IMR-90 (cell line): ENCODE results near the gene TMOD2. TPM values are rescaled to one million over a fixed set of nuclear protein-coding genes. Genes with fewer than 3 reads are reported as not detected.

Experiments used
- ATAC-seq: fragments of 200-7000 bp; cut with Tn5 transposase; 2 replicates; pipeline ENCODE4 v1.9.1; 2020; ENCODE audit warnings: low read depth, mild to moderate bottlenecking, moderate library complexity
- BruUV-seq: library from RNA; stranded (reverse); fragments of 400-500 nt; replicated peaks from 2 replicates; lab custom pipeline; 2021; lab: Mats Ljungman, UMichigan
- CTCF ChIA-PET: fragments of 300-600 bp; formaldehyde crosslinking; extraction: SDS; loops from one replicate; lab custom pipeline; 2021; ENCODE audit warnings: antibody characterized with exemption; lab: Yijun Ruan, JAX
- POLR2A ChIA-PET: fragments of 300-600 bp; sonication (Branson Sonifier 250); formaldehyde crosslinking; loops from one replicate; lab custom pipeline; 2022; ENCODE audit warnings: antibody characterized with exemption; ENCODE audit not compliant: unreplicated experiment; lab: Charles Lee
- DNase-seq: peaks from one replicate; pipeline ENCODE4 v3.0.0; 2013
- H2AFZ ChIP-seq: replicated peaks from 2 replicates; pipeline ENCODE3; 2013; ENCODE audit warnings: low read length, mild to moderate bottlenecking; ENCODE audit not compliant: poor library complexity
- H2AK5ac ChIP-seq: 2 replicates; pipeline ENCODE4 v1.6.1; 2013; ENCODE audit warnings: low read depth, low read length, inconsistent platforms
- H2AK9ac ChIP-seq: replicated peaks from 2 replicates; pipeline ENCODE3; 2013; ENCODE audit warnings: mild to moderate bottlenecking, low read depth, low read length, moderate library complexity; ENCODE audit not compliant: poor library complexity
- H2BK120ac ChIP-seq: 2 replicates; pipeline ENCODE4 v1.6.1; 2013; ENCODE audit warnings: low read depth, low read length, inconsistent platforms
- H2BK15ac ChIP-seq: 3 replicates; pipeline ENCODE4 v1.6.1; 2013; ENCODE audit warnings: low read depth, low read length, inconsistent platforms
- H2BK20ac ChIP-seq: 2 replicates; pipeline ENCODE4 v1.6.1; 2013; ENCODE audit warnings: low read depth, mild to moderate bottlenecking, inconsistent platforms, low read length, moderate library complexity
- H2BK5ac ChIP-seq: 2 replicates; pipeline ENCODE4 v1.6.1; 2013; ENCODE audit warnings: mild to moderate bottlenecking, low read depth, low read length, inconsistent platforms; ENCODE audit not compliant: poor library complexity, severe bottlenecking
- H3K14ac ChIP-seq: replicated peaks from 2 replicates; pipeline ENCODE4 v1.6.1; 2013; ENCODE audit warnings: low read depth, low read length, inconsistent platforms
- H3K18ac ChIP-seq: 2 replicates; pipeline ENCODE4 v1.6.1; 2013; ENCODE audit warnings: low read depth, low read length, control low read depth
- H3K23ac ChIP-seq: 2 replicates; pipeline ENCODE4 v1.6.1; 2013; ENCODE audit warnings: low read depth, low read length, inconsistent platforms
- H3K27ac ChIP-seq: 2 replicates; pipeline ENCODE4 v1.5.1; 2013; ENCODE audit warnings: mild to moderate bottlenecking, control low read depth, low read length; ENCODE audit not compliant: insufficient read depth
- H3K27me3 ChIP-seq: 2 replicates; pipeline ENCODE4 v1.6.1; 2013; ENCODE audit warnings: low read length; ENCODE audit not compliant: control insufficient read depth, insufficient read depth
- H3K36me3 ChIP-seq: 2 replicates; pipeline ENCODE4 v1.6.1; 2013; ENCODE audit warnings: low read length, mixed read lengths; ENCODE audit not compliant: control insufficient read depth, insufficient read depth
- H3K4ac ChIP-seq: 2 replicates; pipeline ENCODE4 v1.6.1; 2013; ENCODE audit warnings: low read depth, low read length, inconsistent platforms
- H3K4me1 ChIP-seq: 2 replicates; pipeline ENCODE4 v1.6.1; 2013; ENCODE audit warnings: low read length, mixed read lengths; ENCODE audit not compliant: control insufficient read depth, insufficient read depth
- H3K4me2 ChIP-seq: 2 replicates; pipeline ENCODE4 v1.6.1; 2013; ENCODE audit warnings: low read depth, mild to moderate bottlenecking, control low read depth, low read length, moderate library complexity
- H3K4me3 ChIP-seq: 2 replicates; pipeline ENCODE4 v1.5.1; 2013; ENCODE audit warnings: low read depth, mild to moderate bottlenecking, control low read depth, low read length, moderate library complexity; ENCODE audit not compliant: insufficient read depth
- H3K56ac ChIP-seq: 2 replicates; pipeline ENCODE4 v1.6.1; 2013; ENCODE audit warnings: low read length, inconsistent platforms; ENCODE audit not compliant: insufficient read depth; ENCODE audit errors: extremely low read depth
- H3K79me1 ChIP-seq, 2 experiments: 2 replicates each; pipeline ENCODE4 v1.6.1; 2013; ENCODE audit warnings: low read length in 2 of 2, inconsistent platforms in 1 of 2, low read depth in 1 of 2
- H3K9ac ChIP-seq: 2 replicates; pipeline ENCODE4 v1.6.1; 2013; ENCODE audit warnings: low read depth, low read length, control low read depth
- H3K9me1 ChIP-seq: 2 replicates; pipeline ENCODE4 v1.6.1; 2013; ENCODE audit warnings: low read length, inconsistent platforms; ENCODE audit not compliant: insufficient read depth
- H3K9me3 ChIP-seq: 2 replicates; pipeline ENCODE4 v1.6.1; 2013; ENCODE audit warnings: low read length; ENCODE audit not compliant: control insufficient read depth, insufficient read depth
- H4K20me1 ChIP-seq: 2 replicates; pipeline ENCODE4 v1.6.1; 2013; ENCODE audit warnings: low read length, inconsistent platforms; ENCODE audit not compliant: insufficient read depth
- H4K5ac ChIP-seq: 2 replicates; pipeline ENCODE4 v1.6.1; 2013; ENCODE audit warnings: mild to moderate bottlenecking, low read depth, low read length, control low read depth
- H4K8ac ChIP-seq, 2 experiments: 2 replicates each; pipeline ENCODE4 v1.6.1; 2013; ENCODE audit warnings: low read depth in 2 of 2, low read length in 2 of 2, control low read depth in 1 of 2, inconsistent platforms in 1 of 2
- H4K91ac ChIP-seq: 2 replicates; pipeline ENCODE4 v1.6.1; 2013; ENCODE audit warnings: low read depth, low read length, inconsistent platforms; ENCODE audit not compliant: insufficient read depth
- BHLHE40 ChIP-seq: fragments of 150-350 bp; IDR thresholded peaks from 2 replicates; pipeline ENCODE4 v1.6.1; 2016; ENCODE audit warnings: mild to moderate bottlenecking, low read depth, low read length
- CEBPB ChIP-seq: IDR thresholded peaks from 2 replicates; pipeline ENCODE4 v1.6.1; 2012; ENCODE audit warnings: low read depth, low read length, improper control_type of control experiment
- CHD1 ChIP-seq: IDR thresholded peaks from 2 replicates; pipeline ENCODE4 v1.6.1; 2012; ENCODE audit warnings: low read depth, low read length, improper control_type of control experiment
- CTCF ChIP-seq: conservative IDR thresholded peaks from 2 replicates; pipeline ENCODE4 v1.5.1; 2012; ENCODE audit warnings: mild to moderate bottlenecking, low read depth, low read length, improper control_type of control experiment
- ELK1 ChIP-seq: fragments of 150-350 bp; IDR thresholded peaks from 2 replicates; pipeline ENCODE4 v1.6.1; 2016; ENCODE audit warnings: low read depth, mild to moderate bottlenecking, low read length, moderate library complexity, borderline replicate concordance
- FOS ChIP-seq: fragments of 150-350 bp; IDR thresholded peaks from 2 replicates; pipeline ENCODE4 v1.6.1; 2016; ENCODE audit warnings: low read depth, low read length
- MAFK ChIP-seq: IDR thresholded peaks from 2 replicates; pipeline ENCODE4 v1.6.1; 2012; ENCODE audit warnings: low read depth, low read length, improper control_type of control experiment
- MAZ ChIP-seq: IDR thresholded peaks from 2 replicates; pipeline ENCODE4 v1.6.1; 2012; ENCODE audit warnings: low read depth, mild to moderate bottlenecking, low read length, improper control_type of control experiment, moderate library complexity, borderline replicate concordance
- MXI1 ChIP-seq: IDR thresholded peaks from 2 replicates; pipeline ENCODE4 v1.6.1; 2012; ENCODE audit warnings: low read depth, mild to moderate bottlenecking, low read length, moderate library complexity, borderline replicate concordance
- NFE2L2 ChIP-seq: fragments of 150-350 bp; IDR thresholded peaks from 2 replicates; pipeline ENCODE4 v1.6.1; 2016; ENCODE audit warnings: low read depth, mild to moderate bottlenecking, low read length
- POLR2A ChIP-seq: IDR thresholded peaks from 2 replicates; pipeline ENCODE4 v1.6.1; 2012; ENCODE audit warnings: mild to moderate bottlenecking, low read depth, low read length
- RAD21 ChIP-seq: IDR thresholded peaks from 2 replicates; pipeline ENCODE4 v1.6.1; 2012; ENCODE audit warnings: low read length, improper control_type of control experiment
- RCOR1 ChIP-seq: IDR thresholded peaks from 2 replicates; pipeline ENCODE4 v1.6.1; 2012; ENCODE audit warnings: mild to moderate bottlenecking, low read length, improper control_type of control experiment; ENCODE audit not compliant: insufficient replicate concordance
- RFX5 ChIP-seq: IDR thresholded peaks from 2 replicates; pipeline ENCODE4 v1.8.0; 2012; ENCODE audit warnings: low read depth, mild to moderate bottlenecking, low read length, moderate library complexity
- SMC3 ChIP-seq: fragments of 150-350 bp; IDR thresholded peaks from 2 replicates; pipeline ENCODE4 v1.6.1; 2016; ENCODE audit warnings: low read depth, mild to moderate bottlenecking, antibody characterized with exemption, low read length, moderate library complexity
- USF2 ChIP-seq: fragments of 150-350 bp; IDR thresholded peaks from 2 replicates; pipeline ENCODE4 v1.6.1; 2017; ENCODE audit warnings: mild to moderate bottlenecking, antibody characterized with exemption, low read length, low read depth
- WGBS, 2 experiments: methylation state at CpG; one replicate each; pipeline versions ENCODE4 v1.1.5 to v1.1.7; 2013; ENCODE audit warnings: missing lambda C conversion rate in 2 of 2; ENCODE audit not compliant: insufficient read length in 1 of 2; ENCODE audit errors: extremely low coverage in 2 of 2; 5-methylcytosine and 5-hydroxymethylcytosine counted together
- dilution Hi-C: fragments of 300-500 bp; cut with HindIII; formaldehyde crosslinking; loops from one replicate; pipeline ENCODE4 v1.14.3; 2018; ENCODE audit warnings: low sequenced_read_pairs; ENCODE audit not compliant: unreplicated experiment
- in situ Hi-C: fragments of 300-500 bp; cut with MboI; formaldehyde crosslinking; loops from 3 replicates; pipeline ENCODE4 v1.14.3; 2019; ENCODE audit warnings: low sequenced_read_pairs, inconsistent platforms, mixed read lengths
- intact Hi-C: fragments of 100-400 bp; cut with micrococcal nuclease; formaldehyde crosslinking; loops from 2 replicates; pipeline ENCODE4 v1.10.0; 2022
- polyA plus RNA-seq, 3 experiments: library from polyadenylated mRNA; depleted of rRNA; stranded (reverse); fragments of >200 nt; gene quantifications; 2 replicates each; pipeline ENCODE4 v1.2.3, GENCODE V29; 2012; ENCODE audit warnings: low replicate concordance in 1 of 3
- total RNA-seq: library from RNA; depleted of rRNA; stranded (reverse); fragments of >200 nt; gene quantifications from 2 replicates; pipeline ENCODE4 v1.2.3, GENCODE V29; 2012

Gene TMOD2
- total and polyA plus RNA-seq, 2 of the 4 experiments (the other 2 are of a cell fraction), result 2.8 to 5.4 TPM

- intact Hi-C loops, result no loop called here
- POLR2A ChIA-PET, result interaction anchor here (0.6 kb wide), 1 partner anchor 28 kb away, joined by 3 read pairs; no protein-coding TSS in a partner anchor
- H2BK15ac ChIP-seq, result no peak overlapping the region
- in situ Hi-C loops, result no loop called here
- H3K9me1 ChIP-seq, result peaks cover 10% of the 10 kb centered on the region; the same call in 1 of the 2 replicates
- no peak overlapping the region for H2BK20ac ChIP-seq
- H4K8ac ChIP-seq, result no peak overlapping the region
- ATAC-seq (no peak), DNase-seq (no peak)
- WGBS, 2 experiments, result no CpG with 5 or more reads among the region's 1 CpG
- CTCF ChIA-PET, result no interaction called here
- TF ChIP-seq RFX5 (no peak), CTCF (no peak), RCOR1 (no peak), FOS (no peak), MAFK (no peak), BHLHE40 (no peak), SMC3 (no peak), POLR2A (no peak), RAD21 (no peak), MAZ (no peak), CHD1 (no peak), USF2 (no peak), ELK1 (no peak), MXI1 (no peak), CEBPB (no peak), NFE2L2 (no peak)
- dilution Hi-C loops, result no loop called here
- H3K9me3 ChIP-seq, result no peaks in the 10 kb centered on the region
- H2AK9ac ChIP-seq, result no peak overlapping the region
- H2BK120ac ChIP-seq, result no peak overlapping the region
- H3K56ac ChIP-seq, result no peak overlapping the region
- no peak overlapping the region for H2AK5ac ChIP-seq
- H4K91ac ChIP-seq, result no peak overlapping the region
- H3K14ac ChIP-seq, result no peak overlapping the region
- H3K4me1 ChIP-seq, result peaks cover 8% of the 10 kb centered on the region
- peaks cover 62% of the 10 kb centered on the region; the same call in 1 of the 2 replicates for H4K20me1 ChIP-seq
- H3K36me3 ChIP-seq, result no peaks in the 10 kb centered on the region
- no peak overlapping the region for H3K27ac ChIP-seq
- H3K23ac ChIP-seq, result no peak overlapping the region; the same call in 1 of the 2 replicates
- H4K5ac ChIP-seq, result no peak overlapping the region
- H3K4me3 ChIP-seq, result no peak overlapping the region
- no peak overlapping the region for H3K4me2 ChIP-seq
- peaks cover 38 to 84% of the 10 kb centered on the region in 2 experiments for H3K79me1 ChIP-seq
- no peak overlapping the region; the same call in 1 of the 2 replicates for H3K18ac ChIP-seq
- no peak overlapping the region for H2AFZ ChIP-seq
- H3K4ac ChIP-seq, result 0 out of 2 replicates have a peak overlapping the region, but pooled peaks have one; percentile 2
- H3K27me3 ChIP-seq, result no peaks in the 10 kb centered on the region
- no peak overlapping the region for H3K9ac ChIP-seq
- BruUV-seq, result no TSS peak
- H2BK5ac ChIP-seq, result no peak overlapping the region
Observed at GRCh38 chr15:51855612-51856011, 104.2 kb downstream of the TMOD2 start.
